Stimulated activated effector memory CD8-positive, alpha-beta T cell treated with anti-CD3 and anti-CD28 coated beads, Interleukin-12 subunit alpha, Interleukin-12 subunit beta, amount 100 ng/mL, for 72 hours (primary cell): Measurements from ENCODE around the gene TSPAN9.

Source experiments
- ATAC-seq: fragments of 150-1000 bp; cut with Tn5 transposase; 2 replicates; pipeline ENCODE4 v1.10.0; 2021
- DNase-seq, 2 donors: peaks; one replicate each; pipeline ENCODE4 v3.0.0; 2021 to 2022; ENCODE audit warnings: low spot score in 2 of 2
- H3K27ac Mint-ChIP-seq: one replicate; pipeline ENCODE4 v1.8.0; 2022; ENCODE audit warnings: mild to moderate bottlenecking, mixed read lengths
- H3K36me3 Mint-ChIP-seq: one replicate; pipeline ENCODE4 v1.8.0; 2022; ENCODE audit warnings: mild to moderate bottlenecking, mixed read lengths
- H3K4me1 Mint-ChIP-seq: one replicate; pipeline ENCODE4 v1.8.0; 2022; ENCODE audit warnings: mixed read lengths
- H3K4me3 Mint-ChIP-seq: one replicate; pipeline ENCODE4 v1.8.0; 2022; ENCODE audit warnings: mild to moderate bottlenecking, mixed read lengths
- H3K9me3 Mint-ChIP-seq: one replicate; pipeline ENCODE4 v1.8.0; 2022; ENCODE audit warnings: mixed read lengths

The TSPAN9 gene, protein sequence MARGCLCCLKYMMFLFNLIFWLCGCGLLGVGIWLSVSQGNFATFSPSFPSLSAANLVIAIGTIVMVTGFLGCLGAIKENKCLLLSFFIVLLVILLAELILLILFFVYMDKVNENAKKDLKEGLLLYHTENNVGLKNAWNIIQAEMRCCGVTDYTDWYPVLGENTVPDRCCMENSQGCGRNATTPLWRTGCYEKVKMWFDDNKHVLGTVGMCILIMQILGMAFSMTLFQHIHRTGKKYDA

DNA sequence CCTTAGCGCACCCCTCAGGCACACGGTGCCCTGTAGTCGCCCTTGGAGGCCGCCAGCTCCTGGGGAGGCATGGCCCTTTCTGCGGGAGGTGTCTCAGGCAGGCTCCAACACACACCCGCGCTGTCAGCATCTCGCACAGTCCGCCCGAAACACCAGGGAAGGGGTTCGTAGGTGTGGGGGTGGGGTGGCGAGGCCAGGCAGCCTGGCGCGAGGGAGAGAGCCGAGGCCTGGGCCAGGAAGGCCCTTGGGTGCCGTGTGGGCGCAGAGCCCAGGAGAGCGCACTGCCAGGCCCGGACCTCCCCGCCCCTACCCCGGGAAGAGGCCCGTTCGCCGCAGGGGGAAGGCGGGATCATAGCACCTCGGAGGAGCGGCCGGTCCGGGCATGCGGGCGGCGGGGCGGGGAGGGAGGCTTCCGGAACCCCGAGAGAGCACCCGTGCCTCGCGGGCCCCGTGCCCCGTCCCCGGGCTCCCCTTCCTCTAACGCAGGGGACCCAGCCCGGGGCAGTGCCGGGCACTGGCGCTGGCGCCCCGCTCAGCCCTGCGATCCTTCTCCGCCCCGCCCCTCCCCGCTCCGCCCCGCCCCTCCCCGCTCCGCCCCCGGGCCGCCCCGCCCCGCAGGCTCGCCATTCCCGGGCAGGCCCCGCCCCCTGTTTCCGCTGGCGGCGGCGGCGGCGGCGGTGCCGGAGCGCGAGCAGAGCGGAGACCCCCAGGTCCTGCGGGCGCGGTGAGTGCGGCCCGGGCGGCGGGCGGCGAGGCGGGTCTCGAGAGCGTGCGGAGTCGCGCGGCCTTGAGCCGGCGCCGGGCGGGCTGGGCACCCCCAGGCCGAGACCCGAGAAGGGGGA is at the start of gene TSPAN9:
Gene TSPAN9, plus strand, starts transcription at position 650 of the 842 bp plus-strand sequence. CDS start 123,815 bp downstream, outside the sequence.
- ATAC-seq (peak; percentile 85), DNase-seq (peak; percentile 69 to 71)
- H3K4me3 Mint-ChIP-seq: peak within 1 kb of the TSS; percentile 77
- peaks cover 6% of the 10 kb centered on the region for H3K4me1 Mint-ChIP-seq
- H3K9me3 Mint-ChIP-seq: no peaks in the 10 kb centered on the region
- H3K27ac Mint-ChIP-seq: no peak within 1 kb of the TSS
- no peaks in the 10 kb centered on the region for H3K36me3 Mint-ChIP-seq

DNA sequence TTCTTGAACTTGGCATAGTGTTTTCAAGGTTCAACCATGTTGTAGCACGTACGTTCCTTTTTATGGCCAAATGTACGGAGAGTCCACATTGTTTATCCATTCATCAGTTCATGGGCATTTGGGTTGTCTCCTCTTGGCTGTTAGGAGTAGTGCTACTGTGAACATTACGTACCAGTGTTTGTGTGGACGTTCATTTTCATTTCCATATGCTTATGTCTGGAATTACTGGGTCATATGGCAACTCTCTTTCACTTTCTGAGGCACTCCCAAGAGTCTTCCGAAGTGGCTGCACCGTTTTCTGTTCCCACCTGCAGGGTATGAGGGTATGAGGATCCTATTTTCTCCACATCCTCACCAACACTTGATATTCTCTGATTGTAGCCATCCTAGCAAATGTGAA is 49.1 kb upstream of the TSPAN9 start:
- Mint-ChIP-seq H3K4me3 (no peak overlapping the region), H3K4me1 (no peaks in the 10 kb centered on the region), H3K9me3 (no peaks in the 10 kb centered on the region), H3K36me3 (no peaks in the 10 kb centered on the region), H3K27ac (no peak overlapping the region)
- ATAC-seq: no peak
- DNase-seq: no peak

- no peak for DNase-seq
Observed at GRCh38 chr12:3030821-3031429, 46.3 kb upstream of the TSPAN9 start.

GRCh38 chr12:3032161-3032560 is 45.0 kb upstream of the TSPAN9 start:
- Mint-ChIP-seq H3K27ac (no peak overlapping the region), H3K4me3 (no peak overlapping the region), H3K4me1 (peaks cover 6% of the 10 kb centered on the region), H3K36me3 (no peaks in the 10 kb centered on the region), H3K9me3 (no peaks in the 10 kb centered on the region)
- ATAC-seq (no peak), DNase-seq (no peak)

More at GRCh38 chr12:3030821-3031429, 46.3 kb upstream of the TSPAN9 start:
- no peaks in the 10 kb centered on the region for H3K9me3 Mint-ChIP-seq
- H3K36me3 Mint-ChIP-seq: no peaks in the 10 kb centered on the region
- no peak overlapping the region for H3K4me3 Mint-ChIP-seq
- peaks cover 6% of the 10 kb centered on the region for H3K4me1 Mint-ChIP-seq
- ATAC-seq: no peak
- H3K27ac Mint-ChIP-seq: no peak overlapping the region

DNA sequence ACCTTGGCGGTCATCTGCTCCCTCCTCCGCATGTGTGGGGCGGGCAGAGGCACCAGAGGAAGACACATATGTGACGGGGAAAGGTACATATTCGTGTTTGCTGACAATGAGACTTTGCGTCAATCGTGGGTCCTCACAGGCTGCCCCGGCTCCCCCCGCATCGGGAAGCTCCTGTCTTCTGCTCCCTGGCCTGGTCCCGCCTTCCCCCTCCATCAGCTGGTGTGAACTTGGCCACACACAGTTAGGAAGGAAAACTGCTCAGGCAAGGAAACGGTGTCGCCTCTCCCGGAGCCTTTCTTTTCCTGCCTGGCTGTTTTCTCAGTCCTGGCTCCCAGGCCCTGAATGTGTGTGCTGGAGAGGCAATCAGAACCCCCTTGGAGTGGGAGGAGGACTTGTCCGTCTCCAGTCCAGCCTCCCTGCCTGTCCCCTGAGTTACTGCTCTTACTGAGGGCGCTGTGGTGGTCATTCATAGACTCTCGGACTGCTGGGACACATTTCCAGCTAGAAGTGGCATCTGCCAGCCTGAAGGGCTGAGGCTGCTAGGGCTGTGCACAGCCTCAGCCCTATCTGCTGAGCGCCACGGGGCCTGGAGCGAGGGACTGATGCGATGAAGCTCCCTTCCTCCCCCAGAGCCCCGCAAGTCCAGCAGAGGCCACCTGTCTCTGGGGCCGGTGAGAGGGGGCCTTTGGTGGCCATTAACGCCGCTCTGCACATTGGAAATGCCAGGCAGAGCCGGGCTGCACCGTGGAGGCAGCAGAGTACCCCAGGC is 44.2 kb upstream of the TSPAN9 start:
- no peak overlapping the region for H3K27ac Mint-ChIP-seq
- ATAC-seq (no peak), DNase-seq (no peak)
- H3K4me3 Mint-ChIP-seq: no peak overlapping the region
- H3K9me3 Mint-ChIP-seq: no peaks in the 10 kb centered on the region
- peaks cover 6% of the 10 kb centered on the region for H3K4me1 Mint-ChIP-seq
- no peaks in the 10 kb centered on the region for H3K36me3 Mint-ChIP-seq

DNA sequence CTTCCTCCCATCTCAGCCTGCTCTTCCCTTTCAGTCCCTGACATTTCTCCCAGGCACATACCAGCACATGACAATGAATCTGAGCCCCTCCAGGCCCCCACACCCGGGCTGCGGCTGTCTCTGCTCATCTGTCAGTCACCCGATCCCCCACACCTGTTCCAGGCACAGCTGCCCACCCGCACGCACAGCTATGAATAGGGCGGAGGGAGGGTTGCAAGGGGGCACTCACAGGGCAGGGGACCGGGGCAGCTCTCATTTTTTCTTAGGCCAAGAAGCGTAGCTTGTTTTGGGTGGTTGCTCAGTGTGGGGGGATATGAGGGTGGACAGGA is 43.7 kb upstream of the TSPAN9 start:
- Mint-ChIP-seq H3K9me3 (no peaks in the 10 kb centered on the region), H3K4me1 (peaks cover 6% of the 10 kb centered on the region), H3K4me3 (no peak overlapping the region), H3K27ac (no peak overlapping the region), H3K36me3 (no peaks in the 10 kb centered on the region)
- ATAC-seq: no peak
- DNase-seq: no peak

DNA sequence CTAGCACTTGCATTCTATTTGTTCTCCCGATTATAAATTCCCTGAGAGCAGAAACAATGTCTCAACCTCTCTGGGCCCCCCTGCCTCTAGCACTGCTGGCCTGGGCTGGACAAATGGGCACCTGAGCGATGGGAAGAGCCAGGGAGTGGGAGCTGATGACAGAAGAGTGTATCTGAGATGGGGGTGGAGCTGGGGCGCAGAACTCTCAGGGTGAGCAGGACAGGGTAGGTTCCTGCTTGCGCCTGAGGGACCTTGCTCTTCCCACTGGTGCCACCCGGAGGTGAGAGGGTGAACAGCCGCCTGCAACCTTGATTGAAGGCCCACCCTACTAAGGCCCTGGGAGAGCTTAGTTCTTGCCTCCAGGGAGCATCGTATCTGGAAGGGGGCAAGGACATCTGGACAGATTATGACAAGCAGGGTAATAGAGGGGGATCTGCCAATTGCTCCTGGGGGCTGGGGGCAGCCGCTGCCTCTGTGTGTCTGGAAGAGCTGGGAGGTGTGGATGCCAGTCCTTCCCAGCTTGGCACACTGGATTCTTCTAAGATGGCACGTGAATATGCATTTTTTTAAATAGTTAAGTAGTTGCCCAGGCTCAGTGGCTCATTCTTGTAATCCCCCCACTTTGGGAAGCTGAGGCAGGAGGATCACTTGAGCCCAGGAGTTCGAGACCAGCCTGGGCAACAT is 43.0 kb upstream of the TSPAN9 start:
- no peaks in the 10 kb centered on the region for H3K36me3 Mint-ChIP-seq
- H3K9me3 Mint-ChIP-seq: no peaks in the 10 kb centered on the region
- ATAC-seq: peak; percentile 68
- no peak overlapping the region for H3K4me3 Mint-ChIP-seq
- H3K4me1 Mint-ChIP-seq: peaks cover 6% of the 10 kb centered on the region
- H3K27ac Mint-ChIP-seq: no peak overlapping the region
- peak; percentile 13 to 62 for DNase-seq

DNA sequence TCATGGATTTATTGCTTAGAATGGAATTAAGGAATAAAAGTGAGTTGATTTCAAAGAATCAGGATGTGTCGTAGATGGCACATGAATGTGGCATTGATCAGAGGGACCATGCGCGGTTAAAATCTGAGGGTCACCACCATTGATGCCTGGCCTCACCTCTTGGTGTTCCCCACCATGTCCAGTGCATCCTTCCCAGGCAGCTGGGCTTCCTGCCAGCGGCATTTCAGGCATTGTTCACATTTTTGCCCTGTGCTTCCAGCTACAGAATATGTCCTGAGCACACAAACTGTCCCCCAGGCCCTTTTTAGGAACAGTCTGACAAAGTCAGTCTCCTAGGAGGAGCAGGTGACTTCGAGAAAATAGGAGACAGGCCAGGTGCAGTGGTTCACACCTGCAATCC is 42.0 kb upstream of the TSPAN9 start:
- Mint-ChIP-seq H3K27ac (no peak overlapping the region), H3K9me3 (no peaks in the 10 kb centered on the region), H3K4me1 (peaks cover 6% of the 10 kb centered on the region), H3K4me3 (no peak overlapping the region), H3K36me3 (no peaks in the 10 kb centered on the region)
- DNase-seq (no peak), ATAC-seq (no peak)

- DNase-seq: no peak
- Mint-ChIP-seq H3K9me3 (no peaks in the 10 kb centered on the region), H3K4me1 (peaks cover 6% of the 10 kb centered on the region), H3K27ac (no peak overlapping the region), H3K4me3 (no peak overlapping the region), H3K36me3 (no peaks in the 10 kb centered on the region)
- no peak for ATAC-seq
Observed at GRCh38 chr12:3035815-3036702, 41.1 kb upstream of the TSPAN9 start.

- no peak overlapping the region for H3K27ac Mint-ChIP-seq
- no peak overlapping the region for H3K4me3 Mint-ChIP-seq
- no peaks in the 10 kb centered on the region for H3K36me3 Mint-ChIP-seq
- peaks cover 6% of the 10 kb centered on the region for H3K4me1 Mint-ChIP-seq
- H3K9me3 Mint-ChIP-seq: no peaks in the 10 kb centered on the region
- ATAC-seq (no peak), DNase-seq (no peak)
Observed at GRCh38 chr12:3036901-3037600, 40.1 kb upstream of the TSPAN9 start.

DNA sequence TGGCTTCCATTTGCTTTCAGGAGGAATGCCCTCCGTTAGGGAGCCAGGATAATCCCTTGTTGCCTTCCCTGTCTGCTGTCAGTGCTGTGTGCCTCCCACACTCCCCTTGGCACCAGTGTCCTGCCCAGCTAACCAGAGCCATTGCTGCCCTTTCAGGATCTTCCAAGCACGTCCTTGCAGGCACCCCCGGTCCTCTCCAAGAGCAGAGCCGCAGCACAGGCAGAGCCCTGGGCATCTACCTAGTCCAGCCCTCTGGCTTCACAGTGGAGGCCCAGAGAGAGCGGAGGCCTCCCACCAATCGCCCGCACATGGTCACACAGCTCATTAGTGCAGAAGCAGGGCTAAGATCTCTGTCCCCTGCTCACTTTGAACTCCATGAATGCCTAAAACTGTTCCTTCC is 39.0 kb upstream of the TSPAN9 start:
- Mint-ChIP-seq H3K27ac (no peak overlapping the region), H3K4me1 (peaks cover 6% of the 10 kb centered on the region), H3K9me3 (no peaks in the 10 kb centered on the region), H3K4me3 (no peak overlapping the region), H3K36me3 (no peaks in the 10 kb centered on the region)
- no peak for ATAC-seq
- DNase-seq: no peak

DNA sequence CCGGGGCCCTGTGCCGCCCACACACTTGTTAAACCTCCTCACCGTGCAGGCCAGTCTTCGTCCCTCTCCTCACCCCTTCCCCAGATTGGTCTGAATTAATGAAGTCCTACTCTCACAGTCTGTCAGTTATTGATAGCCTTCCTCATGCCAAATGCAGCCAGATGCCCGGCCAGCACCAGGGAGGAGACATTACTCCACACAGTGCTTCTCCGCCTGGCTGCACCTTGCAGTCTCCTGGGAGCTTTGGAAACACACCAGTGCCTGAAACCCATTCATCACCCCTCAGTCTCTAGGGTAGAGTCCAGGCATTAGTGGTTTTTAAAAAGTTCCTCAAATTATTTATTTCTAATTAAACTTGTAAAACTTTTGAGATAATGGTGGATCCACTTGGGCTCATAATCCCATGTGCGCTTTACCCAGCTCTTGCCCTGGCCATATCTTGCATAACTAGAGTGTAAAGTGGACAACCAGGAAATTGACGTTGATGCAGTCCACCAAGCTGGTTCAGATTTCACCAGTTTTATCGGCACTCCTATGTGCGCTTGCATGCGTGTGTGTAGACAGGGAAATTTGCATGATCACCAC is 38.2 kb upstream of the TSPAN9 start:
- H3K4me1 Mint-ChIP-seq: peaks cover 2% of the 10 kb centered on the region
- ATAC-seq: no peak
- DNase-seq: no peak

DNA sequence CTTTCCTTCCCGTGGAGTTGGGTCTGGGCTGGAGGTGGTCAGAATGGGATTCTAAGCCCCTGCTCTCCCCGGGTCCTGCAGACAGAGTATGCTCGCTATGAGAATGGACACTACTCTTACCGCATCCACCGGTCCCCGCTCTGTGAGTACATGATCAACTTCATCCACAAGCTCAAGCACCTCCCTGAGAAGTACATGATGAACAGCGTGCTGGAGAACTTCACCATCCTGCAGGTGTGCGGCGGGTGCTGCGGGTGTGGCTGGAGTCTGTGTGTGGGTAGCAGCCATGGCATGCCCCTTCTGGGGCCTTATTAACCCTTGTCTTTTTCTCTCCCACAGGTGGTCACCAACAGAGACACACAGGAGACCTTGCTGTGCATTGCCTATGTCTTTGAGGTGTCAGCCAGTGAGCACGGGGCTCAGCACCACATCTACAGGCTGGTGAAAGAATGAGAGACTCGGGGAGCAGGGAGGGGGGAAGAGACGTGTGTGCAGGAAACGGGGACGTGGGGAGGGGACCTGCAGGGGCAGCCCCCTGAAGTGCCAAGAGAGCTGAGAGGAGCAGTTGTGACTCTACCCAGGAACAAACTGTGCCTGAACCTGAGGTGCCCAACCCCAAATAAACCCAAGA is 37.0 kb upstream of the TSPAN9 start:
- no peak for DNase-seq
- no peaks in the 10 kb centered on the region for H3K4me1 Mint-ChIP-seq
- no peak overlapping the region for H3K4me3 Mint-ChIP-seq
- no peak overlapping the region for H3K27ac Mint-ChIP-seq
- ATAC-seq: no peak
- no peaks in the 10 kb centered on the region for H3K9me3 Mint-ChIP-seq
- H3K36me3 Mint-ChIP-seq: no peaks in the 10 kb centered on the region

More for the DNA sequence above, 38.2 kb upstream of the TSPAN9 start:
- Mint-ChIP-seq H3K36me3 (no peaks in the 10 kb centered on the region), H3K4me3 (no peak overlapping the region), H3K27ac (no peak overlapping the region), H3K9me3 (no peaks in the 10 kb centered on the region)
